GM19035 (cell line): Measurements from ENCODE around the gene RAB1B.
"Not testable (repeated sequence)": the region's sequence is repeated elsewhere in the genome, so short reads cannot be mapped to it uniquely, and the experiment has no call there.

Source experiments
- ATAC-seq: cut with Tn5 transposase; IDR thresholded peaks from one replicate; pipeline ENCODE4 v1.9.1; 2021; ENCODE audit not compliant: unreplicated experiment

The RAB1B gene

DNA sequence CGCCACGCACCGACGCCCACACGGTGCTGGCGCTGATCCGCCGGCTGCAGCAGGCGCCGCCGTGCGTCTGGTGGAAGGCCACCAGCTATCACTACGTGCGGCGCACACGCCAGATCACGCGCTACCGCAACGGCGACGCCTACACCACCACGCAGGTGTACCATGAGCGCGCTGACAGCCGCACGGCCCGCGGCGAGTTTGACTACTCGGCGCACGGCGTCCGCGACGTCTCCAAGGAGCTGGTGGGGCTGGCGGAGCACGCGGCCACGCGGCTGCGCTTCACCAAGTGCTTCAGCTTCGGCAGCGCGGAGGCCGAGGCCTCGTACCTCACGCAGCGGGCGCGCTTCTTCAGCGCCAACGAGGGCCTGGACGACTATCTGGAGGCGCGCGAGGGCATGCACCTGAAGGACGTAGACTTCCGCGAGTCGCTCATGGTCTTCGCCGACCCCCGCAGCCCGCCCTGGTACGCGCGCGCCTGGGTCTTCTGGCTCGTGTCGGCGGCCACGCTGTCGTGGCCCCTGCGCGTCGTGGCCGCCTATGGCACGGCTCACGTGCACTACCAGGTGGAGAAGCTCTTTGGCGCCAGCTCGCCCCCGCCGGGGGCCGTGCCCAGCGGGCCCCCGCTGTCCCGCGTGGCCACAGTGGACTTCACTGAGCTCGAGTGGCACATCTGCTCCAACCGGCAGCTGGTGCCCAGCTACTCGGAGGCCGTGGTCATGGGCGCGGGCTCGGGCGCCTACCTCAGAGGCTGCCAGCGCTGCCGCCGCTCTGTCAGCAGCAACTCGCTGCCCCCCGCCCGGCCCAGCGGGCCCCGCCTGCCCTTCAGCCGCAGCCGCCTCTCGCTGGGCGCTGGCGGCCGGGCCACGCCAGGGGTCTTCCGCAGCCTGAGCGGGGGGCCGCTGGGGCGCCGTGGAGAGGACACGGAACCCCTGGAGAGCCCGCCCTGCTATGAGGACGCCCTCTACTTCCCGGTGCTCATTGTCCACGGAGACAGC, 26.5 kb downstream of the RAB1B start:
- ATAC-seq: no peak

DNA sequence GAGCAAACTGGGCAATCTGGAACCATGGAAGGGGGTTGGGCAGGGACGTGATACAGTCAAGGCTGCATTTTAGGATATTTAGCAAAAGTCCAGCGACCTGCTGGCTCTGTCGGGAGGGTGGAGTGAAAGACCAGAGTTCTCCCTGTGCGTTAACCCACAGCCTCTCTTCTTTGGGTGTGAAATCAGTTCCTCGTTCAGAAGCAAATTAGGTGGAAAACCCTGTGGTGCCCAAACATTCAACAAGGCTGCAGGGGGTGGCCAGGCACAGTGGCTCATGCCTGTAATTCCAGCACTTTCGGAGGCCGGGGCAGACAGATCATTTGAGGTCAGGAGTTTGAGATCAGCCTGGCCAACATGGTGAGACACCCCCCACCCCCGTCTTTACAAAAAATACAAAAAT, 29.2 kb downstream of the RAB1B start:
- no peak for ATAC-seq

DNA sequence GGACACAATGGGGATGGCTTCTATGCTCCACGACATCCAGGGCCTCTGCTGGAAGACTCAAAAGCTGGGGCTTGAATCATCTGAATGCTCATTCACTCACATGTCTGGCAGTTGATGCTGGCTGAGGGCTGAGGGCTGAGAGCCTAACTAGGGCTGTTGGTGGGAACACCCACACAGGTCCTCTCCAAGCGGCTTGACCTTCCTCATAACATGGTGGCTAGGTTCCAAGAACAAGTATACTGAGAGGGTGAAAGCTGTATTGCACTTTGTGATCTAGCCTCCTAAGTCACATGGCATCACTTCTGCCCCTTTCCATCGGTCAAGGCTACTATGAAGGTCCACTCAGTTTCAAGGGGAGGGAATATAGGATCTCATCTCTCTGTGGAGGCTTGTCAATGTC, 30.7 kb downstream of the RAB1B start:
- no peak for ATAC-seq

DNA sequence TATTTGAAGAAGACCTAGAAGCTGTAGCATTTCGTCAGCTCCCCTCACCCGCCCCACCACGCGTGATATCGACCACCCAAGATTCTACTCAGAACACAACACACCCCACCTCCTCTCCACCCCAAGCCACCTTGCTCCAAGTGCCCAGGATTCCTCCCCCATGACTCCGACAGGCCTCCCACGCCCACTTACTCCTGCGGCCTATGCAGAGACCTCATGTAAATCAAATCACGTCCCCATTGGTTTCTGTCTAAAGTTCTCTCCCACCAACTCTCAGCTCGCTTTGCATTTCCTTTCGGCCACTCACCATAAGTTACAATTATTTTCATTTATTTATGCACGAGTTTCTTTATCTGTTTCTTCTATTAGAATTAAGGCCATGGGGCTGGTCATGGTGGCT, 34.2 kb downstream of the RAB1B start:
- ATAC-seq: no peak

DNA sequence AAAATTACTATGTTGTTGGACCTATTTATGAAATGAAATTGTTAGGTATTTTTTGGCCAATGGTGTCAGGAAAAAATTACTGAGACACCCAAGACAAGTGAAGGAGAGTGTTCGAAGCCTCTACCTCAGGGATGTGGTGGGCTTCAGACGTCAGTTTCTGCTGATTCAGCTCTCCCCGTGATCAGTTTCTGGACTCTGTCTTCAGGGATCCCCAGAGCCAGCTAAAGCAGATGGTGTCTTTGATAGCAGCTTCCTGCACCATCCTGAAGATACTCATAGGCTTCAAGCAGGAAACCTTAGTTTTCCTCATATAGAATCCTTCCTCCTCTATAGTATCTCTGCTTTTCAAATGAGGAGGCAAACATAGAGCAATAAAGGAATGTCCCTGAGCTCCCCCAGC, 41.0 kb downstream of the RAB1B start:
- no peak for ATAC-seq

DNA sequence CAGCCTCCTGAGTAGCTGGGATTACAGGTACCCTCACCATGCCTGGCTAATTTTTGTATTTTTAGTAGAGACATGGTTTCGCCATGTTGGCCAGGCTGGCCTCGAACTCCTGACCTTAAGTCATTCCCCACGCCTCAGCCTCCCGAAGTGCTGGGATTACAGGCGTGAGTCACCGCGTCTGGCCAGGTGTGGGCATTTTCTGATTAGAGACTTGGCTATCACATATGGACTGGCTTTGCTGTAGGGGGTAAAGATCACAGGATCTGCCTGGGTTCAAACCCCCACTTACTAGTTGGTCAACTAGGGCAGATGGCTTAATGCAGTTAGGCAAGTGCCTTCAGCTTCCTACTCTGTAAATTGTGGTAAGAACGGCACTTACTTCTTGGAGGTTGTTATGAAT, 41.9 kb downstream of the RAB1B start:
- no peak for ATAC-seq

DNA sequence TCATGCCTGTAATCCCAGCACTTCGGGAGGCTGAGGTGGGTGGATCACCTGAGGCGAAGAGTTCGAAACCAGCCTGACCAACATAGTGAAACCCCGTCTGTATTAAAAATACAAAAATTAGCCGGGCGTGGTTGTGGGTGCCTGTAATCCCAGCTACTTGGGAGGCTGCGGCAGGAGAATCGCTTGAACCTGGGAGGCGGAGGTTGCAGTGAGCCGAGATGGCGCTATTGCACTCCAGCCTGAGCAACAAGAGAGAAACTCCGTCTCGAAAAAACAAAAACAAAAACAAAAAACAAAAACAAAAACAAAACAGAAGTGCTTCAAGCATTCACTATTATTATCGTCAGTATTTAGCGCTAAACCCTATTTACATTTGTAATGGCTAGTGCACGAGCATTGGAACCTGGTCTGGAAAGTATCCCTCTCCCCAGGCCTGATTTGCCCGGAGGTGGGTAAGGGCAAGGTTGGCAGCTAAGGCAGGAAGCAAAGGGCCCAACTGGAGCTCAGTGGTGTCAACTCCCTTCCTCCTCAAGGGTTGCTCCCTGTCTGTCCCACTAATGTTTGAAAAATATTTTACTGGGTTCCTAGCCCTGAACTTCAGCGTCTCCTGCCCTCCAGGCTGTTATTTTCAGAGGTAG, 42.5 kb downstream of the RAB1B start:
- ATAC-seq: not testable (repeated sequence)

DNA sequence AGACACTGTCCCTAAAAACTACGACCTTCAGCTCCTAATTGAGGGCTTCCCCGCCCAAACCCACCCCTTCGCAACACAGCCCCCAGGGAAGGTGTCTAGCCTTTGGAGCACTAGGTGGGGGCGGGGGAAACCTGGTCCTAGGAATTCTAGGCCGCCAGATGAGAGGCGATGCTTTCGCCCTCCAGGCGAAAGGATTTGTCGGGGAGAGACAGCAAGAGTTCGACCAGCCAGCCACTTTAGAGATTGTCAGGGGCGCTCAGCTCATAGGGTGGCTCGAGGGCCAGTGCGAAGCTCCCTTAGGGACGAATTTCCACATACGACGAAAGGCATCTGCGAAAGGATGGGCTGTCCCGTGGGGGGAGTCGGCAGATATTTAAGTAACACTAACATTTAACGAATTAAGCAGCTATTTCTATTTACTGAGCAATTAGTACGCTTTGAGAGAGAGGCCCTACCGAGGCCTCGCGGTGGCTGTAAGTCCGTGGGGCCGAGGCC, 43.1 kb downstream of the RAB1B start:
- no peak for ATAC-seq

DNA sequence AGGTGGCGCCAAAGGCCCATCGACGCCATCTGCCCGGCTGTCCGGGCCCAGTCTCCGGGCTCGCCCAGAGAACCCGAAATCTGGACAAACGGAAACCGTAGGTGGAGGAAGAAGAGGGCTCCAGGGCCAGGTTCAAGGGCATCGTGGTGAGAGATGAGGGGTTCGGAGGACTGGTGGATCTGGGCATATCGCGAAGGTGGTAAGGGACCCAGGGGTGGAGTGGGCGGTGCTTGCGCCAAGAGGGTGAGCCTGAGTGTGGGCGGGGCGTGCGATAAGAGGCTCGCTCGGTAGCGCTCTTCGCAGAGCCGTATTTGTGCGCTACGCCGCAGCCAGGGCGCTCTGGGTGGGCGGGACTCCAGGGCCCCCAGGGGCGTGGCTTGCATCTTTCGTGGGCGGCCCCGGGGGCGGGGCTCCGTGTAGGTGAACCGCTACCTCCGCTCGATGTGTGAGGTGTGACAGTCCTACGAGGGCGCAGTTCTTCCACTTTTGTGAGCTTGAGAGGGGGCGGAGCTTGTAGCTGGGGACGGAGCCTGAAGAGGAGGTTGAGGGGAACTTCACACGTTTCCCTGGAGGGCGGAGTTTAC, 43.6 kb downstream of the RAB1B start:
- ATAC-seq: peak; percentile 69

DNA sequence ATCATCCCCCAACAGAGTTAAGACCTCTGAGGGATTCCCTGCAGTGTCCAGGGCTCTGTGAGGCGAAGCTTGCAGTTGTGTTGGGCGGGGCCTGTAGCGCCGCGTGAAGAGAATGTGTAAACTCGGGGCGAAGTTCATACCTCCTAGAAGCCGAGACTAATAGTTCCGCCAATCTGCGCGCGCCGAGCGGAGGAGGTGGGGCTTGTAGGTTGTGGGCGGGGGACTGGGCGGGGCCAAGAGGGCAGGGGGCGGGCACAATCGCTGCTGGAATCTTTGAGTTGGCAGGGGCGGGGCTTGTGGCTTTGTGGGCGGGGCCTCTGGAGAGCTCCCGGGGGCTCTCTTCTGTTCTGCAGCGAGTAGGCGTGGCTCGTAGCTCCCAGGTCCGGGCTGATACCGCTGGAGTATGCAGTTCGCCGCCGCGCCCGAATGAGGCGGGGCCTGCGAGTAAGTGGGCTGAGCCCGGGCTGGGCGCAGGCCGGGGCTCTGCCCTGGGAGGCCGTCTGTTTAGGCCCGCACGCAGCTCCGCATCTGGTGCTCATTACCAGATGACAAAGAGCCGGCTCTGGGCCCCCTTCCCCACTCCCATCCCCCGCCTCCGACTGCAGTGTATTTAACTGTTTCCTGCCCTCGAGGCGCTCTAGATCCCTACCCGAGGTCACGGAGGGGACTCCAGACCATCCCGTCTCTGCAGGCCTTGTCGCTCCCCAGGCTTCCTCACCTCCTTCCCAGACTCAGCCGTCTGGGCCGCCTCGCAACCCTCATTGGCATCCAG, 44.3 kb downstream of the RAB1B start:
- ATAC-seq: peak; percentile 58

DNA sequence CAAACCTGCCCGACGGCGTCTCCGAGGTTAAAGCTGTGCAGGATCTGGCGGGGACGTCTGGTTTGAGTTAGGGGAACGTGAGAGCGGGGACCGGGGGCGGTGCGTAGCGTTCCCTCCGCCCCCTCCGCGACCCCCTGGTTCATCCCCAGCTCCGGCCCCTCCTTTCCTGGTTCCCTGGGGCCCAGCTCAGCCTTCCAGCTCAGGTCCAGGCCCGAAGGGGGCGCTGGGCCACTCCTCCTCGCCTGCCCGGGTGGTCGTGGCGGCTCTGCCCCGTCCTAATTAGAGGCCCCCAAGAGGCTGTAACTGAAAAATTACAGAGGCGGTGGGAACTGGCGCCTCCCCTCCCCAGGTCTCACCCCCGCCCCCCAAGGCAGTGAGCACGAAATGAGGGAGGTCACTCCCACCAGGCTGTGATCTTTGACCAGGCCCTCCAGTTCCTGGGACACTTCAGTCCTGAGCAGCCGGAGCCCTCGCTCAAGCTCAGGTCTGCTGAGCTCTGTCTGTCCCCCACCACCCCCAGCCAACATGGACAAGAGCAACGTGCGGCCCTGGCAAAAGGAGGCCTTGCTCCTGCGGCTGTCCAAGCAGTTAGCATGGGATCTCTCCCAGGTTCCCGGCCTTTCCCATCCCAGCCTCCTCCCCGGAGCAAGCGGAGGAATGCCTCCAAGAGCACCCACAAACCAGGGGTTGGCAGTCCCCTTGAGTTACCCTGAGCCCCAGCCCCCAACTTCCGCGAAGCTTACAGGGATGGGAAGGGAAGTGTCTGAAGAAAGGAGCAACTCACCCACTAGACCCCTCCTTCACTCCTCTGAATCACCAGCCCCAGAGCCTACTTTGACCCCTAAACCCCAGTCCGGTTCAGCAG, 45.1 kb downstream of the RAB1B start:
- no peak for ATAC-seq

DNA sequence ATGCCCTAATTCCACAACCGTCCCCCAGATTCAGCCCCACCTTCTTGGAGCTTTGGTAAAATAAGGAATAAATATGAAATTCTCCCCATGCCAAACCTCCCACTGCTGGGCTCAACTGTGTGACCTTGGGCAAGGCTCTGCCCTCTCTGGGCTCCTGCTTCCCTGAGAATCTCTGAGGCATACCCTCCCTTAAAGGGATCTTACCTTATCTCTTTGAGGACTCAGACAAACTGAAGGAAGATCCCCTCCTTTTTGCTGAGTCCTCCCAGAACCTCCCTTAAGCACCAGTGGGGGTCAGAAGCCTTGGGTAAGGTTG, 45.7 kb downstream of the RAB1B start:
- ATAC-seq: no peak

DNA sequence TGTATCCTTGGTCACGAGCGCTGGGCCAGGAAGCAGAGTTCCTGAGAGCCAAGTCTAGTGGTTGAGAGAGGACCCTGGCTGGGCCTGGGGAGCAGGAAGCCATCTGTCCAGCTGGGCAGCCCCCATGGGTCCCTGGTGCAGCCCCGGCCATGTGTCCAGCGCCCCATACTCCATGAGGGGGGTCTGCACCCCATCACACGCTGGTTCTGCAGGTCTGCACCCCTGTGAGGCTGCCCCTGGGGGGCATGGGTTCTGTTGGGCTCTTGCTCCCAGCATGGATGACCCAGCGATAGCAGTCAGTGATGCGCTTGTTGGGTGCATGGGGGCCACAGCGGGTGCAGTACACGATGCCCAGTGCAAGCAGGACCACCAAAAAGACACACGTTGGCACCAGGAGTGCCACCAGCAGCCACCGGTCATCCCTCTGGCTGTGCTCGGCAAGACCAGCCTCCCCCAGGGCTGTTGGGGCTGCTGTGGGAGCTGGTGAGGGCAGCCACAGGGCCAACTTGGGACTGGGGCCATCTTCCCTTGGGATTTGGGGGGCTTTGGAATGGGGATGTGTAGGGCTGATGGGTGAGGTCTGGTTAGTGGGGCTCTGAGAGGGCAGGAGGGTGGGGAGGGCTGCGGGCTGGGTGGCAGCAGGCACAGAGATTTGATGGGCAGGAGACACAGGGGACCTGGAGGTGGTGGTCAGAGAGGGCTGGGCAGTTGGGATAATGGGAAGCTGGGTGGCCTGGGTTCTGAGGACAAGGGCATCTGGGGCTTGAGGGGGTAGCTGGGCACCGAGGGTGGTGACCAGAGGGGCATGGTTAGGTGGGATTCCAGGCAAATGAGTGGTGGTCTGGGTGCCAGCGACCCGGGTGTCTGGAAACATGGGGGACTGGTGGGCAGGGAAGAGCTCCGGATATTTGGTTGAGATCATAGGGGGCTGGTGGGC, 46.4 kb downstream of the RAB1B start:
- ATAC-seq: no peak

DNA sequence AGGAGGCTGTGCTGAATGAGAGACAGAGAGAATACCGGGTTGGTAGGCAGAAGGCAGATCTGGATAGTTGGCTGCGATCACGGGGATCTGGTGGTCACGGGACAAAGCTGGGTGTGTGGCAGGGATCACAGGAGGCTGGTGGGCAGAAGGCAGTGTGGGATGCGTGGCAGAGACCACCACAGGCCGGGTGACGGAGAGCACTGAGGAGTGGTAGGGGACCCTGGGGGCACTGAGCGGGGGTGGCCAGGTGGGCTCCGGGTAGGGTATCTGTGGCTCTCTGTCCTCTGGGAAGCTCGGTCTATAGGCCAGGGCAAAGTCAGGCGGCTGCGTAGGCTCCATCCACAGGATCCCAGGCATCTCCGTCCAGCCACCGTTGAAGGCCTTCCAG, 47.1 kb downstream of the RAB1B start:
- no peak for ATAC-seq

DNA sequence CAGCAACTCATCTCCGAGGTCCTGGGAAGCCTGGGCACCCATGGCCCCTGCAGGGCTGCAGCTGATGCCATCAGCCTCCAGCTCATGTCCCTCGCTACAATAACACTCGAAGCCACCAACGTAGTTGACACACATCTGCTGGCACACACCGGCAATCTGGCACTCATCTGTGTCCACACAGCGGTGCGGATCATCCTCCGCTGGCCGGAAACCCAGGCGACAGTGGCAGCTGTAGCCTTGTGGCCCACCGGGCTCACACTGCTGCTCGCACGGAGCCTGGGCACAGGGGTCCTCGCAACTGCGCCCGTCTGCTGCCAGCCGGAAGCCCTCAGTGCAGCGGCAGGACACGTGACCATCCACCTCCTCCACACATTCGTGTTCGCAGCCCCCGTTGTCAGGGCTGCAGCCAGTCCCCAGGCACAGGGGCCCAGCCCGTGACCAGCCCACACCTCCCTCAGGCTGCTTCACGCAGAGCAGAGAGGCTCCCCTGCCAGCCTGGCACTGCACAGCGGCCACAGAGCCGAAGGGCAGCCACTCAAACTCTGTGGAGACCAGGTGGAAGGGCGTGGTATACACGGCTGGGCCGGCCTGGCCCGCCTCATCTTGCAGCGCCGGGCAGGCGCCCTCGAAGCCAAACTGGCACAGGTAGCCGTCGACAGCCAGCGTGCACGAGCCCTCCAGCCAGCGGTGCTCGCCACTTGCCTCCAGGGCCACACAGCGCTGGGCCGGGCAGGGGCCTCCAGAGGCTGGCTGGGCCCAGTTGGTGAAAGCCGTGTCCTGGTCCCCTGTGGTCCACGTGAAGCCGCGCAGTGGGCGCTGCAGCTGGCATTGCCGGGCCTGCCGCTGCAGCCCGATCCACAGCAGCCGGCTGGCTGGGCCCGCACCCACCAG, 47.7 kb downstream of the RAB1B start:
- no peak for ATAC-seq

DNA sequence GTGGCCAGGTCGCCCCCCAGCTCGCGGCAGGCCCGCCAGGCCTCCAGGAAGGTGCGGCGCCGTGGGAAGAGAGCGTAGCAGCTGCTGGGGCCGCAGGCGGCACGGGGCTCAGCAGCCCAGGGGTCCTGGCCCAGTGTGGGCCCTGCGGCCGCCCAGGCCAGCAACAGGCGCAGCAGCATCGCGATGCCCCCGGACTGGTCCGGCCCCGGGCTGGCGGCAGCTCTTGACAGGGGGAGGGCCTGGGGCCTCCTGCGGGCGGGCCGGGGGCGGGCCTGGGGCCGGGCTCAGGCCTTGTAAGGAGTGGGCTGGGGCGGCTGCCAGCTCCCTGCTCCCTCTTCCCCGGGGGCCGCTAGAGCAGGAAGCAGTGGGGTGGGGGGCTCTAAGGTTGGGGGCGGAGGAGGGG, 48.4 kb downstream of the RAB1B start, which contains the start of gene CD248:
Gene CD248 (minus strand): TSS at position 196 of the 403 bp plus-strand sequence. CDS start 17 bp downstream, at position 179.
- ATAC-seq: no peak

DNA sequence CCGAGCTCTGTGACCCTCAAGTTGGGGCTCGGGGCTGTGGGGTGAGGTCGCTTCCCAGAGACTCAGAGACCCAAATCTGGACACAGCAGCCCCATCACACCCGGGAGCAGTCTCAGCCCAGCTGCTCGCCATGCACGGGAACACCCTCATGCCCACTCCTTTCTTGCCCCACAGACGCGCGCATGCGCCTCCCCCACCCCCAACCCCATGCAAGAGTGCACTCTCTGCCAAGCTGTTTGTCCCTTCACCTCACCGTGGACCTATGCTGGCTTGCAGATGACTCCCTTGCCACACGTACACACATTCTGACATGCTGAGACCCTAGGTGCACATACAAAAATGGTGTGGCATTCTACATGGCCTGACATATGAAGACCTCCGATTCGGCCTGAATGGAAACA, 48.9 kb downstream of the RAB1B start:
- no peak for ATAC-seq
